ENCODE data around the gene DLL3.

DNA sequence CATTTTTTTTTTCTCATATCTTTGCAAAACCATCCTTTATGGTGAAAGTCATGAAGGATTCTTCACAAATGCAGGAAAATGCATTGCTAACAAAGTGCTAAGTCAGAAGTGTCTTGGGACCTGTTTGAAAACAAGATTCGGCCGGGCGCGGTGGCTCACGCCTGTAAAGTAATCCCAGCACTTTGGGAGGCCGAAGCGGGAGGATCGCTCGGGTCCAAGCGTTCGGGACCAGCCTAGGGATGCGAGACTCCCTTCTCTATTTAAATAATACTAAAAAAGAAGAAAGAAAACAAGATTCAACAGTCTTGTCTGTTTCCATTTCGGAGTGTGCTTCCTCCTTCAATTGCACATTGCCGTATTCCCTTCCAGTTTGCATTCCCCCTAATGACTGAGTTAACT is 33.1 kb downstream of the DLL3 start:
- TF ChIP-seq, protein P1, sequence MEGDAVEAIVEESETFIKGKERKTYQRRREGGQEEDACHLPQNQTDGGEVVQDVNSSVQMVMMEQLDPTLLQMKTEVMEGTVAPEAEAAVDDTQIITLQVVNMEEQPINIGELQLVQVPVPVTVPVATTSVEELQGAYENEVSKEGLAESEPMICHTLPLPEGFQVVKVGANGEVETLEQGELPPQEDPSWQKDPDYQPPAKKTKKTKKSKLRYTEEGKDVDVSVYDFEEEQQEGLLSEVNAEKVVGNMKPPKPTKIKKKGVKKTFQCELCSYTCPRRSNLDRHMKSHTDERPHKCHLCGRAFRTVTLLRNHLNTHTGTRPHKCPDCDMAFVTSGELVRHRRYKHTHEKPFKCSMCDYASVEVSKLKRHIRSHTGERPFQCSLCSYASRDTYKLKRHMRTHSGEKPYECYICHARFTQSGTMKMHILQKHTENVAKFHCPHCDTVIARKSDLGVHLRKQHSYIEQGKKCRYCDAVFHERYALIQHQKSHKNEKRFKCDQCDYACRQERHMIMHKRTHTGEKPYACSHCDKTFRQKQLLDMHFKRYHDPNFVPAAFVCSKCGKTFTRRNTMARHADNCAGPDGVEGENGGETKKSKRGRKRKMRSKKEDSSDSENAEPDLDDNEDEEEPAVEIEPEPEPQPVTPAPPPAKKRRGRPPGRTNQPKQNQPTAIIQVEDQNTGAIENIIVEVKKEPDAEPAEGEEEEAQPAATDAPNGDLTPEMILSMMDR (IDR thresholded peaks at IDR 0.05), result no peak
- no peak for TF ChIP-seq POLR2A (IDR thresholded peaks at IDR 0.05)

Data from lower leg skin (tissue), 3 donors.